H1 (cell line): Measurements from ENCODE around the gene PBX1. TPM values are rescaled to one million over a fixed set of nuclear protein-coding genes. Genes with fewer than 3 reads are reported as not detected.

Experiments used
- CTCF ChIA-PET: fragments of 300-600 bp; sonication (Branson Sonifier 250); formaldehyde crosslinking; loops from one replicate; lab custom pipeline; 2021; ENCODE audit not compliant: partially characterized antibody; lab: Charles Lee
- POLR2A ChIA-PET: fragments of 300-600 bp; sonication (Branson Sonifier 250); formaldehyde crosslinking; loops from one replicate; lab custom pipeline; 2021; ENCODE audit warnings: inconsistent platforms; ENCODE audit not compliant: partially characterized antibody; lab: Charles Lee
- DNase-seq, 2 experiments: peaks; one replicate each; pipeline versions ENCODE4 v3.0.0 to v3.0.0-alpha.2; 2010 to 2022; ENCODE audit warnings: low spot score in 2 of 2, low read depth in 1 of 2, mixed read lengths in 1 of 2
- FAIRE-seq: peaks from 2 replicates; lab custom pipeline; 2011; peaks lifted over from hg19 to GRCh38; lab: Jason Lieb, UNC
- H2AFZ ChIP-seq: 2 replicates; pipeline ENCODE4 v1.8.1; 2012; ENCODE audit warnings: low read length, inconsistent platforms
- H2AK5ac ChIP-seq: 2 replicates; pipeline ENCODE4 v1.6.1; 2013; ENCODE audit warnings: low read depth, low read length
- H2BK120ac ChIP-seq: replicated peaks from 2 replicates; pipeline ENCODE3; 2013; ENCODE audit warnings: low read depth, low read length, inconsistent platforms
- H2BK12ac ChIP-seq: 2 replicates; pipeline ENCODE4 v1.6.1; 2013; ENCODE audit warnings: low read depth, low read length
- H2BK15ac ChIP-seq: 2 replicates; pipeline ENCODE4 v1.6.1; 2013; ENCODE audit warnings: low read length
- H2BK20ac ChIP-seq: 2 replicates; pipeline ENCODE4 v1.6.1; 2013; ENCODE audit warnings: low read length
- H2BK5ac ChIP-seq: 2 replicates; pipeline ENCODE4 v1.6.1; 2013; ENCODE audit warnings: low read depth, low read length
- H3K14ac ChIP-seq: 2 replicates; pipeline ENCODE4 v1.6.1; 2013; ENCODE audit warnings: inconsistent platforms; ENCODE audit not compliant: insufficient read length
- H3K18ac ChIP-seq: 2 replicates; pipeline ENCODE4 v1.6.1; 2013; ENCODE audit warnings: low read length; ENCODE audit errors: extremely low read depth
- H3K23ac ChIP-seq: 2 replicates; pipeline ENCODE4 v1.6.1; 2013; ENCODE audit warnings: inconsistent platforms; ENCODE audit not compliant: insufficient read length
- H3K23me2 ChIP-seq: 2 replicates; pipeline ENCODE4 v1.6.1; 2013; ENCODE audit warnings: low read depth, low read length
- H3K27ac ChIP-seq: 2 replicates; pipeline ENCODE4 v1.6.1; 2011; ENCODE audit warnings: low read depth, low read length, inconsistent platforms
- H3K27me3 ChIP-seq, 4 experiments: replicated peaks in 1 of 4; 1 replicate in 1 of 4; 2 replicates in 3 of 4; pipeline versions ENCODE4 v1.6.1 to v1.8.1; 2011 to 2013; ENCODE audit warnings: low read length in 3 of 4, mild to moderate bottlenecking in 3 of 4, inconsistent platforms in 2 of 4, mixed read lengths in 2 of 4, moderate library complexity in 1 of 4; ENCODE audit not compliant: control insufficient read depth in 3 of 4, insufficient read depth in 3 of 4; ENCODE audit errors: extremely low read depth in 1 of 4
- H3K36me3 ChIP-seq, 4 experiments: 2 replicates each; pipeline versions ENCODE4 v1.6.1 to v1.8.1; 2011 to 2013; ENCODE audit warnings: mild to moderate bottlenecking in 4 of 4, low read length in 3 of 4, moderate library complexity in 2 of 4, control low read depth in 1 of 4, inconsistent platforms in 1 of 4; ENCODE audit not compliant: insufficient read depth in 4 of 4, control insufficient read depth in 2 of 4
- H3K4ac ChIP-seq: replicated peaks from 2 replicates; pipeline ENCODE3; 2013; ENCODE audit warnings: low read length, low read depth, mixed read lengths, inconsistent platforms; ENCODE audit not compliant: insufficient read length
- H3K4me1 ChIP-seq, 4 experiments: replicated peaks in 1 of 4; 1 replicate in 1 of 4; 2 replicates in 3 of 4; pipeline versions ENCODE4 v1.6.1 to v1.8.1; 2011 to 2013; ENCODE audit warnings: low read length in 3 of 4, inconsistent platforms in 2 of 4, mixed read lengths in 1 of 4; ENCODE audit not compliant: insufficient read depth in 4 of 4, control insufficient read depth in 3 of 4
- H3K4me2 ChIP-seq, 2 experiments: 2 replicates each; pipeline versions ENCODE4 v1.6.1 to v1.8.1; 2011 to 2013; ENCODE audit warnings: low read depth in 2 of 2, low read length in 2 of 2, control low read depth in 1 of 2, inconsistent platforms in 1 of 2, mild to moderate bottlenecking in 1 of 2; ENCODE audit not compliant: insufficient read depth in 1 of 2
- H3K4me3 ChIP-seq, 4 experiments: fragments of 200-600, 300-600 bp in 1 of 4; sonication (generic), shearing (Covaris generic), sonication (Bioruptor Twin) in 1 of 4; 2 replicates each; pipeline versions ENCODE4 v1.5.1 to v1.8.1; 2011 to 2016; ENCODE audit warnings: low read length in 4 of 4, low read depth in 3 of 4, control low read depth in 2 of 4, inconsistent platforms in 2 of 4, mild to moderate bottlenecking in 2 of 4, mixed read lengths in 1 of 4, moderate library complexity in 1 of 4; ENCODE audit not compliant: insufficient read depth in 2 of 4; ENCODE audit errors: extremely low read depth in 1 of 4
- H3K56ac ChIP-seq: replicated peaks from 2 replicates; pipeline ENCODE3; 2013; ENCODE audit warnings: low read depth, mild to moderate bottlenecking, mixed read lengths, low read length, inconsistent platforms; ENCODE audit not compliant: insufficient read length
- H3K79me1 ChIP-seq: 2 replicates; pipeline ENCODE4 v1.6.1; 2013; ENCODE audit warnings: low read depth, low read length, control low read depth
- H3K79me2 ChIP-seq, 2 experiments: 2 replicates each; pipeline versions ENCODE4 v1.6.1 to v1.8.1; 2012 to 2013; ENCODE audit warnings: low read length in 2 of 2, mild to moderate bottlenecking in 2 of 2, inconsistent platforms in 1 of 2; ENCODE audit not compliant: insufficient read depth in 2 of 2, control insufficient read depth in 1 of 2
- H3K9ac ChIP-seq, 4 experiments: replicated peaks in 1 of 4; 1 replicate in 1 of 4; 2 replicates in 3 of 4; pipeline versions ENCODE4 v1.6.1 to v1.8.1; 2011 to 2013; ENCODE audit warnings: low read depth in 3 of 4, low read length in 3 of 4, control low read depth in 2 of 4, mild to moderate bottlenecking in 2 of 4, moderate library complexity in 2 of 4, inconsistent platforms in 1 of 4; ENCODE audit errors: extremely low read depth in 1 of 4
- H3K9me3 ChIP-seq, 2 experiments: 2 replicates each; pipeline versions ENCODE4 v1.6.1 to v1.8.1; 2012 to 2013; ENCODE audit warnings: mild to moderate bottlenecking in 2 of 2, moderate library complexity in 2 of 2, control low read depth in 1 of 2, inconsistent platforms in 1 of 2, low read depth in 1 of 2, low read length in 1 of 2, mixed read lengths in 1 of 2; ENCODE audit not compliant: insufficient read depth in 2 of 2
- H4K20me1 ChIP-seq, 2 experiments: replicated peaks in 1 of 2; 2 replicates each; pipeline versions ENCODE3 to v1.8.1; 2011 to 2013; ENCODE audit warnings: inconsistent platforms in 2 of 2, low read length in 2 of 2, mild to moderate bottlenecking in 1 of 2; ENCODE audit not compliant: insufficient read depth in 2 of 2, control insufficient read depth in 1 of 2
- H4K5ac ChIP-seq: 2 replicates; pipeline ENCODE4 v1.6.1; 2013; ENCODE audit warnings: low read length, low read depth, mixed read lengths, inconsistent platforms; ENCODE audit not compliant: insufficient read length
- H4K8ac ChIP-seq: 2 replicates; pipeline ENCODE4 v1.8.0; 2013; ENCODE audit warnings: mild to moderate bottlenecking, moderate library complexity, low read length, inconsistent platforms; ENCODE audit not compliant: insufficient read depth; ENCODE audit errors: extremely low read depth
- H4K91ac ChIP-seq: replicated peaks from 2 replicates; pipeline ENCODE3; 2013; ENCODE audit warnings: low read length, mixed read lengths, inconsistent platforms; ENCODE audit not compliant: insufficient read length
- BRCA1 ChIP-seq: IDR thresholded peaks from 2 replicates; pipeline ENCODE4 v1.6.1; 2012; ENCODE audit warnings: low read depth, low read length, improper control_type of control experiment
- CHD2 ChIP-seq: IDR thresholded peaks from 2 replicates; pipeline ENCODE4 v1.6.1; 2012; ENCODE audit warnings: low read length, improper control_type of control experiment
- CTBP2 ChIP-seq: IDR thresholded peaks from 2 replicates; pipeline ENCODE4 v1.7.0; 2011; ENCODE audit warnings: borderline replicate concordance, mild to moderate bottlenecking, moderate library complexity, mixed read lengths, low read length; ENCODE audit not compliant: insufficient read depth, insufficient read length
- GTF2F1 ChIP-seq: IDR thresholded peaks from 2 replicates; pipeline ENCODE4 v1.6.1; 2012; ENCODE audit warnings: low read depth, low read length, improper control_type of control experiment, borderline replicate concordance
- HDAC2 ChIP-seq, 2 experiments: fragments of 300-600 bp in 1 of 2; sonication (generic) in 1 of 2; IDR thresholded peaks; 2 replicates each; pipeline ENCODE4 v1.6.1; 2011 to 2012; ENCODE audit warnings: low read depth in 2 of 2, low read length in 2 of 2, mild to moderate bottlenecking in 2 of 2, moderate library complexity in 2 of 2, borderline replicate concordance in 1 of 2, inconsistent platforms in 1 of 2
- JUN ChIP-seq: IDR thresholded peaks from 2 replicates; pipeline ENCODE4 v1.6.1; 2011; ENCODE audit warnings: low read depth, mild to moderate bottlenecking, improper control_type of control experiment, low read length
- PHF8 ChIP-seq: fragments of 200-600 bp; sonication (generic); conservative IDR thresholded peaks from 2 replicates; pipeline ENCODE4 v1.7.1; 2012; ENCODE audit warnings: low read depth, mild to moderate bottlenecking, inconsistent platforms, low read length, moderate library complexity
- SP2 ChIP-seq: IDR thresholded peaks from 2 replicates; pipeline ENCODE4 v1.6.1; 2012; ENCODE audit warnings: mild to moderate bottlenecking, low read length, inconsistent platforms
- SP4 ChIP-seq: IDR thresholded peaks from 2 replicates; pipeline ENCODE4 v1.6.1; 2012; ENCODE audit warnings: low read length, inconsistent platforms
- SRF ChIP-seq: IDR thresholded peaks from 2 replicates; pipeline ENCODE4 v1.6.1; 2011; ENCODE audit warnings: mild to moderate bottlenecking, low read depth, low read length, moderate library complexity
- polyA plus RNA-seq, 7 experiments: library from polyadenylated mRNA; depleted of rRNA in 3 of 7; stranded (reverse) in 5 of 7; unstranded in 2 of 7; fragments of >200 nt in 5 of 7; fragments of 200-250 nt in 2 of 7; gene quantifications; 1 replicate in 5 of 7; 2 replicates in 1 of 7; 4 replicates in 1 of 7; pipeline versions ENCODE4 v1.2.1 to v1.2.3, GENCODE V29; 2011 to 2013; ENCODE audit warnings: missing spikeins in 2 of 7, mixed read lengths in 2 of 7
- total RNA-seq: library from RNA; stranded (reverse); fragmentation: NEBNext Ultra II Directional; extraction: Animal tissue kit (Norgen Biotek cat#: 25700); gene quantifications from 2 replicates; pipeline ENCODE4 v1.2.1, GENCODE V29; 2021
- TF ChIP-seq, protein P1 (sequence below), 3 experiments: IDR thresholded peaks; 1 replicate in 2 of 3; 2 replicates in 1 of 3; pipeline versions ENCODE4 v1.5.1 to v1.6.1; 2011; ENCODE audit warnings: low read length in 3 of 3, mild to moderate bottlenecking in 3 of 3, inconsistent platforms in 2 of 3, low read depth in 1 of 3, moderate library complexity in 1 of 3; ENCODE audit not compliant: insufficient read depth in 1 of 3; ENCODE audit errors: control extremely low read depth in 1 of 3

The PBX1 gene
- total and polyA plus RNA-seq, 2 of the 8 experiments (the other 6 are each of a cell fraction or from before 2014, with no cell fraction given) = 87.4 to 124 TPM

DNA sequence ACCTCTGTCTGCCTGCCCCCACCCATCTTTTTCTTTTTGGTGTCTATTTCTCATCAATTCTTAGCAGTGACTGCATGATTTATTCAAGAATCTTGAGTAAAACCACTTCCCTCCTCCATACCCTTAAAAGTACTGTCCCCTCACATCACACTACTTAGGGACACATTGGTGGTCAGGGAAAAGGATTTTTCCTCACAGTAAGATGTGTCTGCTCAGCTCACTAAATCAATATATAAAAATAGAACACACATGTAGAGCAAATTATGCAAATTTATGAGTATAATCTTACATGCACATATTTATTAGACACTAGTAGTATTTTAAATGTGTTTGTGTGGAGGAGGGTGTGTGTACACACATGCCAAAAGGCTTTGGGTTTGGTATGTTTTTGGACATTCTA, 202.0 kb downstream of the PBX1 start:
- no peaks in the 10 kb centered on the region for H3K36me3 ChIP-seq
- ChIA-PET POLR2A (no interaction called here), CTCF (interaction anchor here (0.7 to 1.4 kb wide), 4 partner anchors 14 to 312 kb away, joined by 3 to 7 read pairs (median 4); no protein-coding TSS in a partner anchor)
- H4K8ac ChIP-seq = no peak overlapping the region
- H3K27me3 ChIP-seq = no peaks in the 10 kb centered on the region
- no peak overlapping the region for H2BK12ac ChIP-seq
- H3K4me2 ChIP-seq = no peak overlapping the region
- H2AFZ ChIP-seq = no peak overlapping the region
- H3K14ac ChIP-seq = no peak overlapping the region
- no peak for FAIRE-seq
- no peak overlapping the region for H4K91ac ChIP-seq
- H4K20me1 ChIP-seq = peaks cover 3 to 6% of the 10 kb centered on the region in 2 experiments
- no peak overlapping the region for H4K5ac ChIP-seq
- no peak overlapping the region for H3K9ac ChIP-seq
- H3K56ac ChIP-seq = no peak overlapping the region
- no peak overlapping the region for H3K4ac ChIP-seq
- no peak overlapping the region for H3K27ac ChIP-seq
- H3K79me2 ChIP-seq = peaks cover 0 to 81% of the 10 kb centered on the region in 2 experiments; a peak in 2 of 4 replicates
- DNase-seq = no peak
- H2BK120ac ChIP-seq = no peak overlapping the region
- H3K23ac ChIP-seq = no peak overlapping the region
- H3K79me1 ChIP-seq = peaks cover 12% of the 10 kb centered on the region
- no peak overlapping the region for H3K4me3 ChIP-seq
- no peak overlapping the region for H2BK20ac ChIP-seq
- H3K18ac ChIP-seq = no peak overlapping the region
- no peak overlapping the region for H2BK5ac ChIP-seq
- H3K23me2 ChIP-seq = no peaks in the 10 kb centered on the region
- peaks cover 0 to 11% (median 6%) of the 10 kb centered on the region in 4 experiments; a peak in 4 of 7 replicates for H3K4me1 ChIP-seq
- no peak overlapping the region for H2AK5ac ChIP-seq
- no peak overlapping the region for H2BK15ac ChIP-seq
- TF ChIP-seq SP4 = no peak
- TF ChIP-seq JUN = no peak
- TF ChIP-seq SP2 = no peak
- TF ChIP-seq SRF = no peak
- no peak for TF ChIP-seq BRCA1
- TF ChIP-seq, protein P1, sequence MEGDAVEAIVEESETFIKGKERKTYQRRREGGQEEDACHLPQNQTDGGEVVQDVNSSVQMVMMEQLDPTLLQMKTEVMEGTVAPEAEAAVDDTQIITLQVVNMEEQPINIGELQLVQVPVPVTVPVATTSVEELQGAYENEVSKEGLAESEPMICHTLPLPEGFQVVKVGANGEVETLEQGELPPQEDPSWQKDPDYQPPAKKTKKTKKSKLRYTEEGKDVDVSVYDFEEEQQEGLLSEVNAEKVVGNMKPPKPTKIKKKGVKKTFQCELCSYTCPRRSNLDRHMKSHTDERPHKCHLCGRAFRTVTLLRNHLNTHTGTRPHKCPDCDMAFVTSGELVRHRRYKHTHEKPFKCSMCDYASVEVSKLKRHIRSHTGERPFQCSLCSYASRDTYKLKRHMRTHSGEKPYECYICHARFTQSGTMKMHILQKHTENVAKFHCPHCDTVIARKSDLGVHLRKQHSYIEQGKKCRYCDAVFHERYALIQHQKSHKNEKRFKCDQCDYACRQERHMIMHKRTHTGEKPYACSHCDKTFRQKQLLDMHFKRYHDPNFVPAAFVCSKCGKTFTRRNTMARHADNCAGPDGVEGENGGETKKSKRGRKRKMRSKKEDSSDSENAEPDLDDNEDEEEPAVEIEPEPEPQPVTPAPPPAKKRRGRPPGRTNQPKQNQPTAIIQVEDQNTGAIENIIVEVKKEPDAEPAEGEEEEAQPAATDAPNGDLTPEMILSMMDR (IDR thresholded peaks at IDR 0.05; ENCODE audit: control extremely low read depth in 1 of 3, insufficient read depth in 1 of 3, low read depth in 1 of 3, low read length in 3 of 3) = no peak
- no peak for TF ChIP-seq CHD2
- TF ChIP-seq GTF2F1 = no peak
- TF ChIP-seq CTBP2 = no peak
- no peak for TF ChIP-seq PHF8
- no peak for TF ChIP-seq HDAC2 (IDR thresholded peaks at IDR 0.05; ENCODE audit: borderline replicate concordance in 1 of 2, low read depth in 2 of 2, low read length in 2 of 2)
- no peaks in the 10 kb centered on the region for H3K9me3 ChIP-seq
